ENCODE data around the gene DNAAF3. TPM values are rescaled to one million over a fixed set of nuclear protein-coding genes. Genes with fewer than 3 reads are reported as not detected.

The DNAAF3 gene
- total RNA-seq, 1 donor: 0.72 TPM

DNA sequence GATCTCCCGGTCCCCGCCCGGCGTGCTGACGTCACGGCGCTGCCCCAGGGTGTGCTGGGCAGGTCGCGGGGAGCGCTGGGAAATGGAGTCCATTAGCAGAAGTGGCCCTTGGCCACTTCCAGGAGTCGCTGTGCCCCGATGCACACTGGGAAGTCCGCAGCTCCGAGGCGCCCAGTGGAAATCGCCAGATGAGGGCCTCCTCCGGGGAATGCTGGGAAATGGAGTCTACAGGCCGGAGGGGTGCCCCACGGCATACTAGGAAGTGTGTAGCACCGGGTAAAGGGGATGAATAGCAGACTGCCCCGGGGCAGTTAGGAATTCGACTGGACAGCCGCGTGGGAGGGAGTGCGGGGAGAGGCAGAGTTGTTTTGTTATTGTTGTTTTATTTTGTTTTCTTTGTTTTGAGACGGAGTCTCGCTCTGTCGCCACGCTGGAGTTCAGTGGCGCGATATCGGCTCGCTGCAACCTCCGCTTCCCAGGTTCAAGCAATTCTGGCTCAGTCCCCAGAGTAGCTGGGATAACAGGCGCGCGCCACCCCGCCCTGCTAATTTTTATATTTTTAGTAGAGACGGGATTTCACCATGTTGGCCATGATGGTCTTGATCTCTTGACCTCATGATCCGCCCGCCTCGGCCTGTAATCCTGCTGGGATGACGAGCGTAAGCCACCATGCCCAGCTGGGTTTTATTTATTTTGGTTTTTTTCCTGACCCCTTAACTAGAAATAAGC, 48.6 kb downstream of the DNAAF3 start:
- TF ChIP-seq, protein P1, sequence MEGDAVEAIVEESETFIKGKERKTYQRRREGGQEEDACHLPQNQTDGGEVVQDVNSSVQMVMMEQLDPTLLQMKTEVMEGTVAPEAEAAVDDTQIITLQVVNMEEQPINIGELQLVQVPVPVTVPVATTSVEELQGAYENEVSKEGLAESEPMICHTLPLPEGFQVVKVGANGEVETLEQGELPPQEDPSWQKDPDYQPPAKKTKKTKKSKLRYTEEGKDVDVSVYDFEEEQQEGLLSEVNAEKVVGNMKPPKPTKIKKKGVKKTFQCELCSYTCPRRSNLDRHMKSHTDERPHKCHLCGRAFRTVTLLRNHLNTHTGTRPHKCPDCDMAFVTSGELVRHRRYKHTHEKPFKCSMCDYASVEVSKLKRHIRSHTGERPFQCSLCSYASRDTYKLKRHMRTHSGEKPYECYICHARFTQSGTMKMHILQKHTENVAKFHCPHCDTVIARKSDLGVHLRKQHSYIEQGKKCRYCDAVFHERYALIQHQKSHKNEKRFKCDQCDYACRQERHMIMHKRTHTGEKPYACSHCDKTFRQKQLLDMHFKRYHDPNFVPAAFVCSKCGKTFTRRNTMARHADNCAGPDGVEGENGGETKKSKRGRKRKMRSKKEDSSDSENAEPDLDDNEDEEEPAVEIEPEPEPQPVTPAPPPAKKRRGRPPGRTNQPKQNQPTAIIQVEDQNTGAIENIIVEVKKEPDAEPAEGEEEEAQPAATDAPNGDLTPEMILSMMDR (IDR thresholded peaks at IDR 0.05; ENCODE audit: extremely low read depth, low read depth, low read length): no peak
- Histone ChIP-seq H3K27ac (ENCODE audit: low read depth, low read length) (peak overlapping the region; percentile 54), H3K4me3 (ENCODE audit: insufficient read depth, low read length) (peak overlapping the region; percentile 74), H3K27me3 (ENCODE audit: insufficient read depth, low read length) (no peaks in the 10 kb centered on the region), H3K79me2 (ENCODE audit: insufficient read depth, low read length) (peaks cover 44% of the 10 kb centered on the region), H2AFZ (ENCODE audit: low read length) (peak overlapping the region; percentile 95), H4K20me1 (ENCODE audit: insufficient read depth, low read length) (peaks cover 38% of the 10 kb centered on the region), H3K36me3 (ENCODE audit: insufficient read depth, low read length) (no peaks in the 10 kb centered on the region), H3K4me2 (ENCODE audit: insufficient read depth, low read length) (peak overlapping the region; percentile 78), H3K9me3 (ENCODE audit: low read depth, low read length) (no peaks in the 10 kb centered on the region), H3K4me1 (ENCODE audit: insufficient read depth, low read length) (peaks cover 14% of the 10 kb centered on the region)
- DNase-seq (ENCODE audit: insufficient read length, low spot score, missing footprints): peak; percentile 100

DNA sequence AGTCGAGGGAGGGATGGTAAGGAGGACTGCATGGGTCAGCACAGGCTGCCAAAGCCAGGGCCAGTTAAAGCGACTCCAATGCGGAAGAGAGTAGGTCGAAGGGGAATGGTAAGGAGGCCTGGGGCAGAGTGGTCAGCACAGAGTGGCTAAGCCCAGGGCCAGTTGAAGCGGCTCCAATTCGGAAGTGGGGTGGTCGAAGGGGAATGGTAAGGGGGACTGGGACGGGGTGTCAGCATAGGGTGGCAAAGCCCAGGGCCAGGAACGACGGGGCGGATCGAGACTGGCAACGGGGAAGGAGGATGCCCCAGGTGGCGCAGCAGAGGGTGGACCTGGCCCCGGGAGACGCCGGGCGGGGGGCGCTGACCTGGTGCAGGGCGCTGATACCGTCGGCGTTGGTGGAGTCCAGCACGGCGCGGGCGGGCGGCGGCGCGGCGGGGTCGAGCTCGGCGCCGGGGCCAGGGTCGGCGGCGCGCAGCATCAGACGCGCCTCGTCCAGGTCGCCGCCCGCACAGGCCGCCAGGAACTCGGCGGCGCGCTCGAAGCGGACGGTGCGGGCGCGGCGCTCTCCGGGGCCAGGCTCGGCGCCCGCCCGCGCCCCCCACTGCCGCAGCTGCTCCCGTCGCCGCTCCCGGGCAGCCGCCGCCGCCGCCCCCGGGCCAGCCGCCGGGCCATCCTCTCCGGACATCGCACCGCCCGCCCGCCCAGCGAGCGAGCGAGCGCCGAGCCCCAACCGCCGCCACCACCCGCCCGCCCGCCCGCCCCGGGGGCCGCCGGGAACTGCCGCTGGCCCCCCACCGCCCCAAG, 49.4 kb downstream of the DNAAF3 start, which contains the start of gene PPP1R12C:
TSS of gene PPP1R12C (minus strand) at position 779 of the 804 bp plus-strand sequence. CDS start at position 685, 94 bp downstream.
- Histone ChIP-seq H3K9me3 (ENCODE audit: low read depth, low read length) (no peaks in the 10 kb centered on the region), H3K4me1 (ENCODE audit: insufficient read depth, low read length) (peaks cover 14% of the 10 kb centered on the region), H2AFZ (ENCODE audit: low read length) (peak within 1 kb of the TSS; percentile 95), H3K79me2 (ENCODE audit: insufficient read depth, low read length) (peaks cover 51% of the 10 kb centered on the region), H4K20me1 (ENCODE audit: insufficient read depth, low read length) (peaks cover 45% of the 10 kb centered on the region), H3K4me2 (ENCODE audit: insufficient read depth, low read length) (peak within 1 kb of the TSS; percentile 97), H3K36me3 (ENCODE audit: insufficient read depth, low read length) (no peaks in the 10 kb centered on the region), H3K4me3 (ENCODE audit: insufficient read depth, low read length) (peak within 1 kb of the TSS; percentile 94), H3K27me3 (ENCODE audit: insufficient read depth, low read length) (no peaks in the 10 kb centered on the region), H3K27ac (ENCODE audit: low read depth, low read length) (peak within 1 kb of the TSS; percentile 77)
- TF ChIP-seq, protein P1 (IDR thresholded peaks at IDR 0.05; ENCODE audit: extremely low read depth, low read depth, low read length): no peak
- DNase-seq (ENCODE audit: insufficient read length, low spot score, missing footprints): peak; percentile 91

DNA sequence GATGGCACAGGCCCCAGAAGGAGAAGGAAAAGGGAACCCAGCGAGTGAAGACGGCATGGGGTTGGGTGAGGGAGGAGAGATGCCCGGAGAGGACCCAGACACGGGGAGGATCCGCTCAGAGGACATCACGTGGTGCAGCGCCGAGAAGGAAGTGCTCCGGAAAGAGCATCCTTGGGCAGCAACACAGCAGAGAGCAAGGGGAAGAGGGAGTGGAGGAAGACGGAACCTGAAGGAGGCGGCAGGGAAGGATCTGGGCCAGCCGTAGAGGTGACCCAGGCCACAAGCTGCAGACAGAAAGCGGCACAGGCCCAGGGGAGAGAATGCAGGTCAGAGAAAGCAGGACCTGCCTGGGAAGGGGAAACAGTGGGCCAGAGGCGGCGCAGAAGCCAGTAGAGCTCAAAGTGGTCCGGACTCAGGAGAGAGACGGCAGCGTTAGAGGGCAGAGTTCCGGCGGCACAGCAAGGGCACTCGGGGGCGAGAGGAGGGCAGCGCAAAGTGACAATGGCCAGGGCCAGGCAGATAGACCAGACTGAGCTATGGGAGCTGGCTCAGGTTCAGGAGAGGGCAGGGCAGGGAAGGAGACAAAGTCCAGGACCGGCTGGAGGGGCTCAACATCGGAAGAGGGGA, 50.1 kb downstream of the DNAAF3 start:
- Histone ChIP-seq H3K27ac (ENCODE audit: low read depth, low read length) (peak overlapping the region; percentile 77), H4K20me1 (ENCODE audit: insufficient read depth, low read length) (peaks cover 51% of the 10 kb centered on the region), H3K4me1 (ENCODE audit: insufficient read depth, low read length) (peaks cover 14% of the 10 kb centered on the region), H3K4me2 (ENCODE audit: insufficient read depth, low read length) (peak overlapping the region; percentile 97), H2AFZ (ENCODE audit: low read length) (peak overlapping the region; percentile 75), H3K9me3 (ENCODE audit: low read depth, low read length) (no peaks in the 10 kb centered on the region), H3K79me2 (ENCODE audit: insufficient read depth, low read length) (peaks cover 58% of the 10 kb centered on the region), H3K4me3 (ENCODE audit: insufficient read depth, low read length) (peak overlapping the region; percentile 94), H3K27me3 (ENCODE audit: insufficient read depth, low read length) (no peaks in the 10 kb centered on the region), H3K36me3 (ENCODE audit: insufficient read depth, low read length) (peaks cover 4% of the 10 kb centered on the region)
- peak; percentile 98 for DNase-seq (ENCODE audit: insufficient read length, low spot score, missing footprints)
- TF ChIP-seq, protein P1 (IDR thresholded peaks at IDR 0.05; ENCODE audit: extremely low read depth, low read depth, low read length): no peak
